NCI-H1436 treated with DMSO at 0.1 percent for 48 hours (cell line): ENCODE results near the gene CXCL10.
"Not testable (repeated sequence)": the region's sequence is repeated elsewhere in the genome, so short reads cannot be mapped to it uniquely, and the experiment has no call there.

Source experiments
- DNase-seq: peaks from one replicate; lab custom pipeline; 2025; lab: John Stamatoyannopoulos, UW

Gene CXCL10

DNA sequence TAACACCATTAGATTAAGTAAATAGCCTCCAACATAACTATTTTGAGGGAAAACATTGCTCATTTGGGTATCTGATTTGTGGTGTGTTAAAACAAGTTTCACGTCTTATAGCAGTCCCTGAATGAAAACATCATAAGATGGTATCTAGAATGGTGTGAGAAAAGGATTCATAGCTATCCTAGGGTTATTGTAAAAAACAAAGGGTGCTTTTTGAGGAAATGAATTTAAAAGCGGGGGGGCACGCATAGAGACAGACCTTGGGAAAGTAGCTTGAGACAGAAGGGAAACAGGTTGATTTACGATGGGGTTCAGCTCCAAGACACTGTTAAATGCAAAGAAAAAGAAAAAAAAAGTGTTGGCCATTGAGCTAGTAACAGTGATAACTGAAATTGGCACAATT, 768 bp upstream of the CXCL10 start:
- no peak for DNase-seq

DNA sequence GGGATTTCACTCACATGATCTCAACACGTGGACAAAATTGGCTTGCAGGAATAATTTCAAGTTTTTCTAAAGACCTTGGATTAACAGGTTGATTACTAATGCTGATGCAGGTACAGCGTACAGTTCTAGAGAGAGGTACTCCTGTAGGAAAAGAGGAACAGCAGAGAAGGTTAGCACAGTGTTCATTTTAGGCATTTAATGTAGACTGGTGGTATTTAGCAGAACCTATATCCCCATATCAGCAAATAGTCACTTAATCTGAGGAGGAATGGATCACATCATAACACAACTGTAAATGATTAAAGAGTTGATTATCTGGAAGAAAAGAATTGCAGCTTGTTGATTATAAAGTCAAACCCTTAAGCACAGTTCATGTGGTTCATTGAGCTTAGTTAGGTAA, 620 bp downstream of the CXCL10 start:
- no peak for DNase-seq

DNA sequence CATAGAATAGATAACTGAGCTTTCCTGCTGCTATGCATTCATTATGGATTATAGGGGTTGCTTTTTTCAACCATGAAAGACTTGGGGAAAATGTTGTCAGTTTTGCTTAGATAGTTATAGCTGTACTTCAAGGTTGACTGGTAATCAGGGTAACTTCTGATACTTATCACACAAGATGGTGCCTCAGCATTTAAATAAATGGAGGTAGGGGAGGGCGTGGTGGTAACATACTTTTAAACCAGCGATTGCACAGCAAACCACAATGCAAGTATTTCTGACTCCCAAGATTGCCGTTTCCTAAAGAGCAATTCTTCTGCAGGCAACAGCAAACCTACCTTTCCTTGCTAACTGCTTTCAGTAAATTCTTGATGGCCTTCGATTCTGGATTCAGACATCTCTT, 1.3 kb downstream of the CXCL10 start:
- no peak for DNase-seq

DNA sequence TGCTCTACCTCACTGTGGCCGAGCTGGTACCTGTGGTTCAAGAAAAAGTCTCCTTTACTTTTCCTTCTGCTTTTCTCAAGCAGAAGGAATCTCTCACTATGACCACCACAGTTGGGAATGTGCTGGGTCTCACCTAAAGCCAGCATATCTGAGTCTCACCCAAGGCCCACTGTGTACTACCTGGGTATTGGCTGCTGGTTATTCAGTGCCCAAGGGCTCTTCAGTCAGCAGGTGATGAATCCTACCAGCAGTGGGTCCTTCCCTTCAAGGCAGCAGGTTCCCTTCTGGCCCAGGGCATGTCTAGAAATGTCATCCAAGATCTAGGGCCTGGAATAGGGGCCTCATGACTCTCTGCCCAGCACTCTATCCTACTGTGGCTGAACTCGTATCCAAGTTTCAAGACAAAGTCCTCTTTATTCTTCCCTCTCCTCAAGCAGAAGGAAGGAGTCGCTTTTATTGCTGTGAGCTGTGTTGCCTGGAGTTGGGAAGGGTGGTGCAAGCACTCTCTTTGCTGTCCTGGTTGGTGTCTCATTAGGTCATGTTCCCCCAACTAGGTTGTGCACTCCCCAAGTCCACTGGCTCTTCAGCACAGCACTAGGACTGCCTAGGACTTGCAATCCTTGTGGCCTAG, 6.1 kb downstream of the CXCL10 start:
- no peak for DNase-seq

DNA sequence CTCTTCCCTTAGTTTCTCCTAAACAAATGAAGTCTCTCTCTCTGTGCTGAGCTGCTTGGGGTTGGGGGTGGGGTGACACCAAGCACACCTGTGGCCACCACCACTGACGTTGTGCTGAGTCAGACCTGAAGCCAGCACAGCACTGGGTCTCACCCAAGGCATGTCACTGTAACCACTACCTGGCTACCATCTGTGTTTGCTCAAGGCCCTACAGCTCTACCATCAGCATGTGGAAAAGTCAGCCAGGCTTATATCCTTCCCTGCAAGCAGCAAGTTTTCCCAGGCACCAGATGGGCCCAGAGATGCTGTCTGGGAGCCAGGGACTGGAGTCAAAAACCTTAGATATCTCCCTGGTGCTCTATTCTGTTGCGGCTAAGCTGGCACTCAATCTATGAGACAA, 6.9 kb downstream of the CXCL10 start:
- no peak for DNase-seq

DNA sequence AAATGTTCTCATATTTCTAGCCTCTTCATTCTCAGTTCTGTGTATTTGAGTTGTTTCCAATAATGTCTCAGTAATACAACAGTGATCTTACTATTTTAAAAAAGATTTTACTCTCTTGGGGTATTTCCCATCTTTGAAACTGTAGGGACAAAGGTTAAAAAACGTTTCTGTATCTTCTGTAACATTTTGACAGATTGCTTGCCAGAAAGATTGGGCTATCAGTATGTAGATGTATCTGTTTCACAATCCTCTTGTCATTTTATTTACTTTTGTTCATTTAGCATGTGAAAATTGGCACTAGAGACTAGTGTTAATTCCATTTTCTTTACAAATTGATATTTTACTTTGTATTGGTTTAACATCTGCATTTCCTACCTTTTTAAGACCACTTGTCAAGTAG, 9.8 kb downstream of the CXCL10 start:
- no peak for DNase-seq

DNA sequence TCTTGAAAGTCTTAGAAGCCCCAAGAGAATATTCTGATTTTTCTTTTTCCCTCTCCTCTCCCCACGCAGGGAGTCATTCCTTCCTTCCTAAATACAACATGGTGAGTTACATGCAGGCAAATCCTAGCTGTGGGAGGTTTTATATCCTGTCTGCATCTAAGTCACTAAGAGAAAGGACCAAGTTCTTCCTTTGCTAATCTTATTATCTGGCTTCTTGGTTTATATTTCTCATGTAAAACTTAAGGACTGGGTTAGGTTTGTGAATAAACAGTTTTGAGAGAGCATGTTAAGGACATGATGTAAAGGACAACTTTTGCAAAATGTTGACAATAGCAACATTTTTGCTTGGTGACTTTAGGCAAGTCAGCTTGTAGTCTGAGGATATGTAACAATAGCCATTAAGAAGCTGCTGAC, 10.9 kb downstream of the CXCL10 start:
- DNase-seq: no peak

DNA sequence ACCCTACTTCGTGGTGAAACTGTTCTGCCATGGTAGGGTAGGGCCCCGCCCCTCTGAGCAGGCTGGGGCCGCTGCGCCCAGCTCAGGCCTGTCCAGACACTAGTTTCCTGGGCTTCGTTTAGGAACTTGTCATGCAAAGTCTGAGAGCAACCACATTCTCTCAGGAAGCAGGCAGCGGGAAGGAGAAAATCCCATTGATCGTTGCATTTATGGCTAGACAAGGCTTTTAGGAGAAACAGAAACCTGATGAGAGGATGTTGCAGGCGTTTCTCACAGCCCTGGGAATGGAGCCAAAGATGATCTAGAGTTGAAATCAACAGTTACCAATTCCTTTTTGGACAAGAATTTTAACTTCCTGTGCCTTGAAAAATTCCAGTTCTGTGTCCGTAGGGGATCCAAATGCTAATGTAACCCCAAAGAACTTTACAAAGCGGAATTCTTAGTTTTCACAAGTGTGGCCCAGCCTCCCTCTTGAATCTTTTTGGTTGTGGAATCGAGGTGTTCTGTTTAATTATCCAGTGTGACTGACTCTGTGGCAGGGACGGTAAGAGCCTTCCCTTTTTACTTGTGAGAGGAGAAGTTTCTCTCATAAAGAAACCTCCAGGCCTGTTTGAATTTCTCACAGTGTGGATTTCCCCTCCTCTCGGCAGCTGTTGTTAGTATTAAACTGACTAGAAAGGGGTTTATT, 11.5 kb downstream of the CXCL10 start:
- no peak for DNase-seq

DNA sequence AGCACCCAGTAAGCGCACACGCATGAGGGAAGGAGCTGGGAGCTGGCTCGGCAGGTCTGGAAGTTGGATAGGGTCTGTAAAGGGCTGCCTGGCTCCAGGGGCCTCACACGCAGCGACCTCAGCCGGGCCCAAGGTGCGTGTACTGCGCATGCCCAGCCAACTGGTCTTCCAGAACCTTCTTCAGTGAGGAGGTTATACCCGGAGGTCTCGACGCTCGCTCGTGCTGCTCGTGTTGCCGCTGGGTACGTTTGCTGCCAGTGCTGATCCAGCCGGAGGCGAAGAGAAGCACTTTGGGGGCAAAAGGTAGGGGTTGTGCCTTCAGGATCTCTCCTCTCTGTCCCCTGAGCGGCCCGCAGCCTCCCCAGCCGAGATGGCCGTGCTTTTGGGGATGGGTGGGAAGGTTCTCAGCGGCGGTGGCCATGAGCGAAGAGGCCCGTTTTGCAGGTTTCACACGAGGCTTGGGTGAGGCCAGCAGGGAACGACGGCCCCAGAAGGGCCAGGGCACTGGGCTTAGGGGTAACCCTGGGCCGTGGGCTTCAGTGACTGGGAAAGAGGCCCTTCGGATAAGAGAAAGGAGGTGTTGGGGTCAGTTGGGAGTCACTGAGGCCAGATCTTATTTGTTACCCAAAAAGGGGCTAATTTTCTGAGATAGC, 12.2 kb downstream of the CXCL10 start:
- no peak for DNase-seq

DNA sequence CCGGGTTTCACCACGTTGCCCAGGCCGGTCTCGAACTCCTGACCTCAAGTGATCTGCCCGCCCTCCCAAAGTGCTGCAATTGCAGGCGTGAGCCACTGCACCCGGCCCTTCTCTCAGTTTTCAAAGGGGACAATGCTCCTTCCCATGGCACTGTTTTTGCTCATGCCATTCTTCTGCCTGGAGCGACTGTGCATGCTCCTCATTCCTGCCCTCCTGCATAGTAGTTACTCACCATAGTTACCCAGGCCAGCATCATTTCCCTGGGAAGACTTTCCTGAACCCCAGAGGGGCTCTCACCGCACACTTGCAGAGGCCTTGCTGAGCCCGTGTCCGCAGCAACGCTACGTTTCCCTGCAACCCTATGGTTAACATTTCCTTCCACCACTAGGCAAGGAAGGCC, 12.7 kb downstream of the CXCL10 start:
- no peak for DNase-seq

DNA sequence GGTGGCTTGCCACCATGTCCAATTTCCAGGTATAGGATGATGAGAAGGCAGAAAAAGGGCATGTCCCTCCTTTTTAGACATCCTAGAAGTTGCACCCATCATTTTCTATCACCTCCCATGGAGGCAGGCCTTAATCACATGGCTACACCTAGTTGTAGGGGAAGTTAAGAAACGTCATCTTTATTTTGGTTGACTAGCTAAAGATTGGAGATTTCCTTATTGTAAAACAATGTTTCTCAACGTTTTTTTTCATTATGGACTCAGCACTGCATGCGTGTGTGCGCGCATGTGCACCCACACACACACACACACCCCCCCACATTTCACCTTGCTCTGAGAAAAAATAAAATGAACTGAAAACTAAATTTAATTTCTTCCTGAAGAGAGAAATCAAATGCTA, 14.0 kb downstream of the CXCL10 start:
- DNase-seq: no peak

DNA sequence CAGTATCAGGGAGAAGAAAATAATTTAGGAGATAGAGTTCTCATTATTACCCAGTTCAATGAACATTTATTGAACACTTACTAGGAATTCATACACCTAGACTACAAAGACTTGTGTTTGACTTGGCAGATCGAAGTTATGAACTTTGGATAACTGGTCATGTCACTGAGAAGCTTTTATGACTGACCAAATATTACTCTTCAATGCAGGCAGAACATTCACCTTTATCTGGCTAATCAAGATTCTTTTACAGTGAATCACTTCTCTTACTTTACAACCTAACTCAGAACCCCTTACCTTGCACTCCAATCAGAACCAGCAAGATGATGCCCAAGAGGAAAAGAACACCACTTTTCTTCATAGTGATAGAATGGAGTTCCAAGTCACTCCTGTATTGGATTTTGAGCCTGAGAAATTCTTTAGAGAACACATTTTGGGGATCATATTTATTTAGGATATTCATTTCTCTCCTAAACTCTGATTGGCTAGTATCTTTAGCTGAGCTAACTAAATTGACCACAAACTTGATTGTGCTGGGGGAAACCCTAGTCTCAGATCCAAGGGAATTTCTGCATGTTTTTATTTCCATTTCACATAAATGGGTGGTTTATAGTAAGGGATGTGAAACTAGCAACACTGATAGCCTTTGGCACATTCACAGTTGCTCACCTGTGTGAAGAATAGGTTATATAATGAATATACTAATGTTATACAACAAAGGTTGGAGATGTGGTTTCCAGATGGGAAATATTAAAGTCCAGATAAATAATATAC, 16.0 kb downstream of the CXCL10 start, which contains the start of gene CXCL9:
CXCL9 (minus strand) TSS at position 421 of the 774 bp plus-strand sequence; CDS start at position 361, 60 bp downstream.
- DNase-seq: no peak

DNA sequence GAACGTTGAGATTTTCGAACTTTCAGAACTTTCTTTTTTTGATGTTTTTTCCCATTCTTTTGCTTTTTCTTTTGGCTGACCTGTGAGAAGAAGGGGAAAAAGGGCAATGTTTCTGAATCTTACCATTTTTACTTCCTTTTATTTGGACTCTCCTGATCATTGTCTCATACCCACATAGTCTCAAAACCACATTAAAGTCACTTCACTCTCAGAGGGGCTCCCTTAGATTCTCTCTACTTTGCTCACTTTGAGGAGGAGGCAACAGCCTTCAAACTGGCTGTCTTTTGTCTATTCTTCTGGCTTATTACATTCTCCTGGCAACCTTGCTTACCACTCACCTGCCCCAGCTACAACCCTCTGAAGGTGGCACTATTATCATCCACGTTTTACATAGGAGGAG, 19.7 kb downstream of the CXCL10 start:
- no peak for DNase-seq

DNA sequence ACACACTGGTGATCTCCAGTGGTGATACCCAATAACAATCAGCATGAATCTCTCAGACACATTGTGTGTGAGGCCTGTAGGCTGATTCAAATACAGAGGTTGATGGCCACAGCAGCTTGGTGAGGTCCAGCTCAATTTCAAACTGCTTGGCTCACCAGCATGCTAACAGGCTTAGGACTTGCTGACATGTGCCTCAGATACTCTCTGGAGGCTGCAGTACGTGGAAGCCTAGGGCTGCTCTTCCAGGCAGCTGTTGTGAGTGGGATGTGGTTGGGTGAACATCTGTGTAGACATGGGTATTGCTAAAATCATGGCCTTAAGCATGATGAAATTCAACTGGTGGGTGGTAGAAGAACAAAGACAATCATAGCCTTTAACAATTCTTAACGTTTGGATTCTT, 20.3 kb downstream of the CXCL10 start:
- no peak for DNase-seq

DNA sequence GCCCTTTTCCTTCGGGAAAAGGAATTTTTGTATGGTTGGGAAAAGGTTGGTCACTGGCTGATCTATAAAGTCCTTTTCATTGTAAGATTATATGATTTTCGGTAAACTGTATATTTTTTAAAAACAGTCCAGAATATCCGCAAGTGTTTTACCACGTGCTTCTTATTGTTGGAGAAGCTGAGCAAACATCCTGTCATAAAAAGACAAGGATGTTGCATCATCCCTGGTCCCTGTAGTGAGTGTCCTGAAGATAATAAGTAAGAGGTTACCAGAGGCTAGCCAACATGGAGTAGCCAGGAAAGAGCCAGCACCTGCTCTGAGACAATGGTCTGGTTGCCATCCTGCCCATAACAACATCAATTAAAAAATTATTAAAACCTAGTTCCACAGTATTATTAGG, 21.1 kb downstream of the CXCL10 start:
- no peak for DNase-seq

DNA sequence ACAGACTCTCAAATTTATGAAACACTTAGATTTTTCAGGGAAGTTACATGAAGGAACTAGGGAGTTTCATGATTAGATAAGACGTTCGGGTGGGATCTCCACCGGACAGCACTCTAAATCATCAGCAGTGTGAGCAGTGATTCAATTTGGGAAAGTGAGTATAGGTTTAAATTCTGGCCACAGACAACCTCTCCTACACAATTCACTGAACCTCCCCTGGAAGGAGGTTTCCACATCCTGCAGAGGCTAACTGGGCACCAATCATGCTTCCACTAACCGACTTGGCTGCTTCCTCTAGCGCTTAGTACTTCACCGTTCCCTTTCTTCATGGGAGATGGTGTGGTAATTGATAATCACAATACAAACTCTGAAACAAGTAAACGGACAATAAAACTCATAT, 21.6 kb downstream of the CXCL10 start:
- DNase-seq: no peak

DNA sequence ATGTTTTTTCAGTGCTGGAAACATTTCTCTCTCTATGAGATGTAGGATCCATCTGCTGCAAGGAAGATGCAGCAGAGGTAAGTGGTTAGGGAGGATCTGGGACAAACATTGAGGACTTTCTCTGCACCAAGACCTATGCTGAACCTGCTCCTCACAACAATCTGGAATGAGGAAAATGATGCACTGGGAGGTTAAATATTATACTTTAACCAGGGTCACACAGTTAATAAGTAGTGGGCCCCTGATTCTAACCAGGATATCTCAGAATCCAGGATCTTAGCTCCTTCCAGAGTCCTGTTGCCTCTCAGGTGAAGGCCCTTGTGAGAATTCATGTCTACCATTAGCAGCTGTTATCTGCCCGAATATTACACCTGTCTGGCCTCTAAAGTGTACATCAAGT, 23.0 kb downstream of the CXCL10 start:
- DNase-seq: no peak

DNA sequence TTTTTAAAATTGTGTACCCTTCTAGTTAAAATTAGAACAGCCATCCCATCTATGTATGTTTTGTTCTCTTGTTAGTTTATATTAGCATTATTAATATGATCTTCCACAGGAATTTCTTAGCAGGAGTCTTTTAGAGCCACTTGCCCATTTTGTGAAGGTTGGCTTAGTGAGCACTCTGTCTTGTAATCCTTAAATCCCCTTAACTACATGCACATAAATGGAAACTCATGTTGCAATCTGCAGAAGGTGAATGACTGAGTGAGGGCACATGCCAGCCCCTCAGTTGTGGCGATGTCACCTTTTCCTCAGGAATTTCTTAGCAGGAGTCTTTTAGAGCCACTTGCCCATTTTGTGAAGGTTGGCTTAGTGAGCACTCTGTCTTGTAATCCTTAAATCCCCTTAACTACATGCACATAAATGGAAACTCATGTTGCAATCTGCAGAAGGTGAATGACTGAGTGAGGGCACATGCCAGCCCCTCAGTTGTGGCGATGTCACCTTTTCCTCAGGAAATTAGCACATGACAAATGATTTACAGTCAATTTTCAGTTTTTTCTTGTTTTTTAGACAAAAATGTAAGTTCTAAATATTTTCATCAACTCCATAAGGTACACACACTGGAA, 24.7 kb downstream of the CXCL10 start:
- DNase-seq: not testable (repeated sequence)

DNA sequence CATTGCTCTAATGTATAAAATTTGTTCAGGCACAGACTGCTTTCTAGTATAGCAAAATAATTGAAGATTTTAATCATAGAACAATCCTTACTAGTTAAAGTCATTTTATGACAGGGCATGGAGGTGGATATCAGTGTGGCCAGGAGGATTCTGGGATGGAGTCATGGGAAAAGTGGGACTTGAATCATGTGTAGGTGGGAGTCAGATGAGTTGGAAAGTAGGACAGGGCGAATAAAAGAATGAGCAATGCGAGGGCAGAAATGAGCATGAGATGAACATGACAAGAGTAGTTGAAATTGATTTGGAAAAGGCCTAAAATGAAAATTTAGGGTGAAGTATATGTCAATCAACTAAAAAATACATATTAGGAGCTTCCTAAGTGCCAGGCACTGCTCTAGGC, 25.4 kb downstream of the CXCL10 start:
- no peak for DNase-seq

DNA sequence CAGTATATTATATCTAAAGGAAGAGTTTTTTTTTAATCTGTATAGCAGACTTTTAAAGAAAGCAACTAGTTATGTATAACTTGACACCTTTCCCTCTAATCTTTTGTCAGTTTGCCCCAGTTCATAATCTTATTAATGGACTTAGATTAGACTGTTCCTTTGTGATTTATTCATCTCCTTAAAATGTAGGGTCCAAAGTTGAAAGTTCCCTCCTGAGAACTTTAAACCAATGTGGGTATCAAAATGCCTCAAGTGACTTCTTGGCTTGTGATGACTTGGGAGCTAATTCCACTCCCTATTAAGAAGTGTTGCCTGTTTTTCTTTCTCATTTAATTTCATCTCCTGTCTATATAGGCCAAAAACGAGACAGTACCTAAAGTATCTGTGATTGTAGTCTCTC, 26.2 kb downstream of the CXCL10 start:
- no peak for DNase-seq

DNA sequence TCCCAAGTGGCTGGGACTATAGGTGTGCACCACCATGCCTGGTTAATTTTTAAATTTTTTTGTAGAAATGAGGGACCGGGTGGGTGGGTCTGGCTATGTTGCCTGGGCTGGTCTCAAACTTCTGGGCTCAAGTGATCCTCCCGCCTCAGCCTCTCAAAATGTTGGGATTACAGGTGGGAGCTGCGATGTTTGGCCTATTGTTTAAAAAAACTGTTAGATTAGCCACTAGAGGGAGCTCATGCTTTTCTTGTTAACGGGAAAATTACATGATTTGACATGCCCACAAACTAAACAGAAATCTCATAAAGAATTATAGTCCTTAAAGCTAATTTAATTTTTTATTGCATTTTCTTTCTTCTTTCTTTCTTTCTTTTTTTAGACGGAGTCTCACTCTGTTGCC, 27.6 kb downstream of the CXCL10 start:
- peak; percentile 2 for DNase-seq

DNA sequence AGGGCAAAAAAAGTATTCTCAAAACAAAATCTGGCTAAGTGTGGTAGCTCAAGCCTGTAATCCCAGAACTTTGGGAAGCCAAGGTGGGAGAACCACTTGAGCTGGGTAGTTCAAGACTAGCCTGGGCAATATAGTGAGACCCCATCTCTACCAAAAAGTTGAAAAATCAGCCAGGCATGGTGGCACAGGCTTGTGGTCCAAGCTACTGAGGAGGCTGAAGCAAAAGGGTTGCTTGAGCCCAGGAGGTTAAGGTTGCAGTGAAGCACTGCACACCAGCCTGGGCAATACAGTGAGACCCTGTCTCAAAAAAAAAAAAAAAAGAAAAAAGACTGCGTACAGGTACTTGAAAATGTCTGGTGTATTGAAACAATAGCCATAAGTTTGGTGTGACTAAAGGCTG, 30.8 kb downstream of the CXCL10 start:
- no peak for DNase-seq
